Spleen (tissue), 11 donors: Measurements from ENCODE around the gene CACNB2. TPM values are rescaled to one million over a fixed set of nuclear protein-coding genes. Genes with fewer than 3 reads are reported as not detected.

ENCODE experiments used
- DNase-seq: peaks from one replicate; pipeline ENCODE4 v3.0.0-alpha.2; 2020
- H3K27ac ChIP-seq, 8 donors: fragments of 200-600 bp; sonication (generic) in 7 of 8; 1 replicate in 4 of 8; 2 replicates in 4 of 8; pipeline versions ENCODE4 v1.5.0 to v1.8.0; 2016 to 2021; ENCODE audit warnings: inconsistent platforms in 4 of 8, mild to moderate bottlenecking in 4 of 8, moderate library complexity in 1 of 8
- H3K27me3 ChIP-seq, 7 donors: fragments of 200-600 bp; sonication (generic) in 6 of 7; replicated peaks in 1 of 7; 1 replicate in 4 of 7; 2 replicates in 3 of 7; pipeline versions ENCODE4 v1.5.0 to v1.8.0; 2016 to 2021; ENCODE audit warnings: inconsistent platforms in 3 of 7, mild to moderate bottlenecking in 1 of 7
- H3K36me3 ChIP-seq, 6 donors: fragments of 200-600 bp; sonication (generic) in 5 of 6; 1 replicate in 4 of 6; 2 replicates in 2 of 6; pipeline versions ENCODE4 v1.5.0 to v1.8.0; 2016 to 2021; ENCODE audit warnings: inconsistent platforms in 2 of 6
- H3K4me1 ChIP-seq, 6 donors: fragments of 200-600 bp; sonication (generic) in 5 of 6; 1 replicate in 3 of 6; 2 replicates in 3 of 6; pipeline versions ENCODE4 v1.5.0 to v1.8.0; 2016 to 2021; ENCODE audit warnings: inconsistent platforms in 3 of 6
- H3K4me3 ChIP-seq, 8 donors: fragments of 200-600 bp; sonication (generic) in 7 of 8; 1 replicate in 4 of 8; 2 replicates in 4 of 8; pipeline versions ENCODE4 v1.5.0 to v1.8.0; 2016 to 2021; ENCODE audit warnings: inconsistent platforms in 4 of 8, mild to moderate bottlenecking in 4 of 8, moderate library complexity in 2 of 8
- H3K9me3 ChIP-seq, 8 donors: fragments of 200-600 bp; sonication (generic) in 7 of 8; 1 replicate in 4 of 8; 2 replicates in 4 of 8; pipeline versions ENCODE4 v1.5.0 to v1.8.0; 2016 to 2021; ENCODE audit warnings: inconsistent platforms in 4 of 8
- POLR2A ChIP-seq, 3 donors: fragments of 450-650 bp; IDR thresholded peaks; one replicate each; pipeline ENCODE4 v1.5.1; 2017; ENCODE audit warnings: antibody characterized with exemption in 3 of 3, mild to moderate bottlenecking in 1 of 3
- POLR2AphosphoS5 ChIP-seq, 3 donors: sonication (generic); formaldehyde crosslinking; IDR thresholded peaks; one replicate each; pipeline ENCODE4 v1.5.1; 2017; ENCODE audit warnings: antibody characterized with exemption in 3 of 3
- WGBS, 5 donors: extraction: QIAGEN DNeasy Blood & Tissue Kit in 3 of 5; methylation state at CpG; one replicate each; pipeline versions ENCODE4 v1.1.5 to v1.1.7; 2013 to 2018; 5-methylcytosine and 5-hydroxymethylcytosine counted together
- intact Hi-C: fragments of 100-400 bp; cut with DNase I; formaldehyde crosslinking; loops from one replicate; pipeline ENCODE4 v1.15.0; 2023; ENCODE audit warnings: low total_unique reads
- polyA plus RNA-seq, 3 donors: library from polyadenylated mRNA; stranded (reverse); fragments of 200-250 nt; gene quantifications; one replicate each; pipeline ENCODE4 v1.2.1, GENCODE V29; 2013
- total RNA-seq, 7 donors: library from RNA; depleted of rRNA in 3 of 7; stranded (reverse); fragments of >200 nt in 3 of 7; fragmentation: NEBNext Ultra II Directional in 4 of 7; extraction: Animal tissue kit (Norgen Biotek cat#: 25700) in 4 of 7; gene quantifications; one replicate each; pipeline versions ENCODE4 v1.1.0 to v1.2.1, GENCODE V29; 2016 to 2021
- TF ChIP-seq, protein P1 (sequence below), 11 experiments: fragments of 200-600 bp in 7 of 11; fragments of 450-650 bp in 4 of 11; sonication (generic) in 4 of 11; IDR thresholded peaks in 8 of 11; conservative IDR thresholded peaks in 3 of 11; 1 replicate in 7 of 11; 2 replicates in 4 of 11; pipeline versions ENCODE4 v1.4.0 to v1.8.0; 2016 to 2021; ENCODE audit warnings: antibody characterized with exemption in 11 of 11, inconsistent platforms in 4 of 11, mild to moderate bottlenecking in 1 of 11
- donor health status: healthy with polysubstance abuse.
- donor health status: DM: no; HTN: no; CAD: no; lungs with moderate emphysema.
- donor health status: DM: no; HTN: no; CAD: no.
- donor health status: Bipolar disorder and iron deficiency.
- donor health status: healthy.
- donor health status: DM: no; HTN: no; CAD: no.
- donor health status: DM: yes; HTN: yes; CAD: no.

CACNB2 gene
- total and polyA plus RNA-seq, 10 donors, result 0.17 to 0.79 (median 0.44) TPM; not detected in 1

DNA sequence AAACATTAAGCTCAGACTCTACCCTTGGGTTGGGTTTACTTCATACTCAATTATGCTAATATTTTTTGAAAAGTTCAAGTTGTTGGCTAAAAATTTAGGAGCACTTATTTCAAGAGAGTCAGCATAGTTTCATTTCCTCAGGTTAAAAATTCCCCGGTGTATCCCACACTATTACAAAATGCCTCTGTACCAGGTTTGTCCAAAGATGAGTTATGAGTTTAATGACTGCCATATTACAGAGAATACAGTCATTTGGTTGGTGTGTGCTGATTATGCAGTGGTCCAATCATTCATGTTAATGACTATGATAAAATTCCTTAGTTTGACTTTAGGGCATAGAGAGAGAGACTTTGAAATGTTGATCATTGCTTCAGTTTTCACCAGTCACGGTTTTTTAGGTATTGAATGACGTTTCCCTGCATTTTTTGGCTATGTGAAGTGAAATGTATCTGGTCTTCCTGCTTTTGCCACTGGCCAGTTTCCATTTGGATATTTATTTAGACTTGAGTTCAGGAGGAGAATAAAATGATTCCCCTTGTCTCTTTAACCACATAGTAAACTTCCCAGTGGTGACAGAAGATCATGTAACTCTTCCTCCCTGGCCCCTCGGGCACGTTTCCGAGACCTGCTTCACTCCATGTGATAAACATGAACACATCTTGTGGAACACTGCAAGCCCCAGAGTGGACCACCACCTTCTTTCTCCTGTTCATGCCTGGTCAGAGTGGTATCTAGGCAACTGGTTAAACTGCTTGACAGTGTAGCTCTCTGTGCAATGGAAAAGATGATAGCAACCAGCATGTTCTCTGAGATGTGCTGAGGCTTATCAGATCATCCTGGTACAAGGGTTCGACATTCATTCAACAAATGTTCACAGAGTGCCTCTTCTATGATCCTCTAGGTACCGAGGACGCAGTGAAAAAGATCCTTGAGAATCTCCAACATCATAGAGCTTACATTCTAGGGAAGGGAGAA is 153.6 kb downstream of the CACNB2 start:
- WGBS, 5 donors, result 78 to 91% (median 83%) methylated on average over 9 of the region's 9 CpGs
- intact Hi-C loops, result no loop called here
- Histone ChIP-seq H3K9me3 (no peaks in the 10 kb centered on the region), H3K27me3 (no peaks in the 10 kb centered on the region), H3K4me3 (no peak overlapping the region), H3K4me1 (no peaks in the 10 kb centered on the region), H3K27ac (no peak overlapping the region), H3K36me3 (no peaks in the 10 kb centered on the region)
- no peak for DNase-seq
- TF ChIP-seq POLR2A (IDR thresholded peaks at IDR 0.05), result no peak
- TF ChIP-seq, protein P1, sequence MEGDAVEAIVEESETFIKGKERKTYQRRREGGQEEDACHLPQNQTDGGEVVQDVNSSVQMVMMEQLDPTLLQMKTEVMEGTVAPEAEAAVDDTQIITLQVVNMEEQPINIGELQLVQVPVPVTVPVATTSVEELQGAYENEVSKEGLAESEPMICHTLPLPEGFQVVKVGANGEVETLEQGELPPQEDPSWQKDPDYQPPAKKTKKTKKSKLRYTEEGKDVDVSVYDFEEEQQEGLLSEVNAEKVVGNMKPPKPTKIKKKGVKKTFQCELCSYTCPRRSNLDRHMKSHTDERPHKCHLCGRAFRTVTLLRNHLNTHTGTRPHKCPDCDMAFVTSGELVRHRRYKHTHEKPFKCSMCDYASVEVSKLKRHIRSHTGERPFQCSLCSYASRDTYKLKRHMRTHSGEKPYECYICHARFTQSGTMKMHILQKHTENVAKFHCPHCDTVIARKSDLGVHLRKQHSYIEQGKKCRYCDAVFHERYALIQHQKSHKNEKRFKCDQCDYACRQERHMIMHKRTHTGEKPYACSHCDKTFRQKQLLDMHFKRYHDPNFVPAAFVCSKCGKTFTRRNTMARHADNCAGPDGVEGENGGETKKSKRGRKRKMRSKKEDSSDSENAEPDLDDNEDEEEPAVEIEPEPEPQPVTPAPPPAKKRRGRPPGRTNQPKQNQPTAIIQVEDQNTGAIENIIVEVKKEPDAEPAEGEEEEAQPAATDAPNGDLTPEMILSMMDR (IDR thresholded peaks at IDR 0.05 in 8 of 11, conservative IDR thresholded peaks at IDR 0.05 in 3 of 11), result no peak
- TF ChIP-seq POLR2AphosphoS5 (IDR thresholded peaks at IDR 0.05), result no peak

DNA sequence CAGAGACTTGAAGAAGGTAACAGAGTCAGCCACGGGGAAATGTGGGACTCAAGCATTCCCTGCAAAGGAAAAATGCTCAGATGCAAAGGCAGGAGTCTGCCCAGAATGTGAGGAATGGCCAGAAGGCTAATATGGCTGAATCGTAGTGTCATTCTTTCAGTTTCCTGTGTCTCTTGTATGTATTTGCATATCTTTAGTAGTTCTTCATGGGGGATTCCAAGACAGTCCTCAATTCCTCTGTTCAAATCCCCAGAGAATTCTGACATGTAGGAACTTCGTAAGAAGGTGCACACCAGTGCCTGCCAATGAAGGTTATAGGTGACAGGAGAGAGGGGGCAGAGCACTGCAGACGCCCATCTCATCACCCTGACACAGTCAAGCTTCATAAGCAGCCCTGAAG is 154.4 kb downstream of the CACNB2 start:
- WGBS, 5 donors, result 60 to 76% (median 70%) methylated on average over 4 of the region's 4 CpGs
- DNase-seq, result no peak
- intact Hi-C loops, result no loop called here
- Histone ChIP-seq H3K4me1 (no peaks in the 10 kb centered on the region), H3K9me3 (no peaks in the 10 kb centered on the region), H3K36me3 (no peaks in the 10 kb centered on the region), H3K4me3 (no peak overlapping the region), H3K27me3 (no peaks in the 10 kb centered on the region), H3K27ac (no peak overlapping the region)
- TF ChIP-seq POLR2AphosphoS5 (IDR thresholded peaks at IDR 0.05), result no peak
- no peak for TF ChIP-seq POLR2A (IDR thresholded peaks at IDR 0.05)
- TF ChIP-seq, protein P1 (IDR thresholded peaks at IDR 0.05 in 8 of 11, conservative IDR thresholded peaks at IDR 0.05 in 3 of 11), result no peak

DNA sequence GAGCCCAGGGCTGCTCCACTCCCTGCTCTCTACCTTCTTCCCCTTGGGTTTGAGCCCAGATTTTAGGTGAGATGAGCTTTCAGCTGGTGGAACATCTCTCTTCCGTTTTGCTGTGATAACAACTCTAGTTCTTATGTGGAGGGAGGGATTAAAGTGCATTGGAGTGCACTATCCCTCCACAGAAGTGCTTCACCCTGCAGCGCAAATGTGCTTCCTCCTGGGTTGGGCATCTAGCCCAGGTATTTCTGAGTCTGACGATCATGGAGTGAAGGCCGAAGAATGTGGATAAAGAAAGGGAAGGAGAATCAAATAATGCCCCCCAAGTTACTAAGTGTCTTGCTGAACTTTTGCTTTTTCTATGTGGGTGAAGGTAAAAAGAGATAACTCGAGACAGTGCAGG is 157.4 kb downstream of the CACNB2 start:
- Histone ChIP-seq H3K36me3 (no peaks in the 10 kb centered on the region), H3K9me3 (no peaks in the 10 kb centered on the region), H3K27ac (no peak overlapping the region), H3K4me1 (no peaks in the 10 kb centered on the region), H3K4me3 (no peak overlapping the region), H3K27me3 (no peaks in the 10 kb centered on the region)
- intact Hi-C loops, result no loop called here
- TF ChIP-seq POLR2AphosphoS5 (IDR thresholded peaks at IDR 0.05), result no peak
- TF ChIP-seq, protein P1 (IDR thresholded peaks at IDR 0.05 in 8 of 11, conservative IDR thresholded peaks at IDR 0.05 in 3 of 11), result no peak
- TF ChIP-seq POLR2A (IDR thresholded peaks at IDR 0.05), result no peak
- DNase-seq, result no peak
- WGBS, 5 donors, result 77 to 85% (median 81%) methylated on average over 5 of the region's 5 CpGs

DNA sequence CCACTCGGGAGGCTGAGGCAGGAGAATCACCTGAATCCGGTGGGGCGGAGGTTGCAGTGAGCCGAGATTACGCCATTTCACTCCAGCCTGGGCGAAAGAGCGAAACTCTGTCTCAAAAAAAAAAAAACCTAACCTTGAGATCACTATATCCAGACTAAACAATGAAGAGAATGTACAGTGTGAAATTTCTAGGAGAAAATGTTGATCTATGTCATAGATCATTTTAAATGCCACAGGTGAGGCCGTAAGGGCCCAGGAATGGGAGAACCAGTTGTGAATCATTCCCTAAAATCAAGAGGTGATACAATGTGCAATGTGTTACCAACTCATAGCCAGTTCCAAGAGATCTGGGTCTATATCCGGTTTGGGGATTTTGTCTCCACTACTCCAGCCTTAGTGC is 158.0 kb downstream of the CACNB2 start:
- TF ChIP-seq, protein P1 (IDR thresholded peaks at IDR 0.05 in 8 of 11, conservative IDR thresholded peaks at IDR 0.05 in 3 of 11), result no peak
- TF ChIP-seq POLR2A (IDR thresholded peaks at IDR 0.05) (no peak), POLR2AphosphoS5 (IDR thresholded peaks at IDR 0.05) (no peak)
- intact Hi-C loops, result no loop called here

More for the DNA sequence above, 158.0 kb downstream of the CACNB2 start:
- Histone ChIP-seq H3K36me3 (no peaks in the 10 kb centered on the region), H3K9me3 (no peaks in the 10 kb centered on the region), H3K27ac (no peak overlapping the region), H3K4me3 (no peak overlapping the region), H3K27me3 (no peaks in the 10 kb centered on the region), H3K4me1 (no peaks in the 10 kb centered on the region)
- 87 to 98% (median 94%) methylated on average over 9 of the region's 9 CpGs for WGBS, 5 donors
- no peak for DNase-seq
